ENCODE data around the gene NSRP1. TPM values are rescaled to one million over a fixed set of nuclear protein-coding genes. Genes with fewer than 3 reads are reported as not detected.
"Not testable (repeated sequence)": the region's sequence is repeated elsewhere in the genome, so short reads cannot be mapped to it uniquely, and the experiment has no call there.

NSRP1 gene
- total RNA-seq, 2 donors from 2014 or later = 19.2 to 22.7 TPM

DNA sequence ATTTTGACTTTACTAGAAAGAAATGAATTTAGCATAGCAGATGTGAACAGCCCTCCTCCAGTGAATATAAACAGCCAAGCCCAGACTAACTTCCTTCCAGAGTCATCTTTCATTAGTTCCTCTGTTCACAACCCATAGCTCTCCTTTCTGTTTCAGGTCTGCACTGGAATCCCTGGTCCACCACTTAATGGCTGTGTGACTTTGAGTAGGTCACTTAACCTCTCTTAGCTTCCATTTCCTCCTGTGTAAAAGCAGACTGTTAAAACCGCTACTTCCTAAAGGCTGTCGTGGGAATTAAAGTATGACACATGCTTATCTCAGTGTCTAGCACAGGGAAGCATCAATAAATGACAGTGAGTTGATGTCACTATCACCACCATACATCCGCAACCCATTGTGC lies 111.4 kb downstream of the NSRP1 start:
- H3K27ac ChIP-seq = no peak overlapping the region
- H3K27me3 ChIP-seq = peaks cover 0 to 3% of the 10 kb centered on the region in 2 donors
- DNase-seq (no peak), ATAC-seq (no peak)
- no peaks in the 10 kb centered on the region for H3K4me1 ChIP-seq
- intact Hi-C loops (cut with DNase I) = no loop called here
- no peak for TF ChIP-seq POLR2A (IDR thresholded peaks at IDR 0.05)
- TF ChIP-seq, protein P1, sequence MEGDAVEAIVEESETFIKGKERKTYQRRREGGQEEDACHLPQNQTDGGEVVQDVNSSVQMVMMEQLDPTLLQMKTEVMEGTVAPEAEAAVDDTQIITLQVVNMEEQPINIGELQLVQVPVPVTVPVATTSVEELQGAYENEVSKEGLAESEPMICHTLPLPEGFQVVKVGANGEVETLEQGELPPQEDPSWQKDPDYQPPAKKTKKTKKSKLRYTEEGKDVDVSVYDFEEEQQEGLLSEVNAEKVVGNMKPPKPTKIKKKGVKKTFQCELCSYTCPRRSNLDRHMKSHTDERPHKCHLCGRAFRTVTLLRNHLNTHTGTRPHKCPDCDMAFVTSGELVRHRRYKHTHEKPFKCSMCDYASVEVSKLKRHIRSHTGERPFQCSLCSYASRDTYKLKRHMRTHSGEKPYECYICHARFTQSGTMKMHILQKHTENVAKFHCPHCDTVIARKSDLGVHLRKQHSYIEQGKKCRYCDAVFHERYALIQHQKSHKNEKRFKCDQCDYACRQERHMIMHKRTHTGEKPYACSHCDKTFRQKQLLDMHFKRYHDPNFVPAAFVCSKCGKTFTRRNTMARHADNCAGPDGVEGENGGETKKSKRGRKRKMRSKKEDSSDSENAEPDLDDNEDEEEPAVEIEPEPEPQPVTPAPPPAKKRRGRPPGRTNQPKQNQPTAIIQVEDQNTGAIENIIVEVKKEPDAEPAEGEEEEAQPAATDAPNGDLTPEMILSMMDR (IDR thresholded peaks at IDR 0.05) = no peak
- WGBS, 2 donors = 84 to 86% methylated on average over 3 of the region's 3 CpGs
- H3K9me3 ChIP-seq = no peaks in the 10 kb centered on the region
- no peaks in the 10 kb centered on the region for H3K36me3 ChIP-seq (replicated peaks in 1 of 2; ENCODE audit: insufficient read depth in 1 of 2, low read depth in 2 of 2)
- no peak overlapping the region for H3K4me3 ChIP-seq

DNA sequence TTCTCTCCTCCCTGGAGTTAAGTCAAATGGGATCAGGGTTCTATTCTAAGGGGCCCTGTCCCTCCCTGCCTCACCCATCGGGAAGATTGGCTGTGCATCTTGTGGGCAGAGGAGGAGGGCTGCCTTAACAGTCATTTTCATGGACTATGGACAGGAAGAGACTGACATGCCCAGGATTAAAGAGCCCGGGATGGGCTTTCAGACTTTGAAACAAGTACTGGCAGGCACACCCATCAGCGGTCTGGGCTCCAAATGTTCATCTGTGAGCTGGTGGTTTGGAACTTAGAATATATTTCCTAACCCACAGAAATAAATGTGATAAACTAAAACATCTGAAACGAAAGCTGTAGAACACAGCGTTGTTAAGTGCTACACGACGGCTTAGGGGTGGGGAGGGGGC lies 112.4 kb downstream of the NSRP1 start:
- Histone ChIP-seq H3K27ac (no peak overlapping the region), H3K36me3 (replicated peaks in 1 of 2; ENCODE audit: insufficient read depth in 1 of 2, low read depth in 2 of 2) (no peaks in the 10 kb centered on the region), H3K4me1 (no peaks in the 10 kb centered on the region), H3K9me3 (no peaks in the 10 kb centered on the region), H3K27me3 (peaks cover 0 to 3% of the 10 kb centered on the region in 2 donors), H3K4me3 (no peak overlapping the region)
- intact Hi-C loops (cut with DNase I) = no loop called here
- WGBS, 2 donors = 56 to 83% methylated on average over 6 to 7 of the region's 7 CpGs
- TF ChIP-seq POLR2A (IDR thresholded peaks at IDR 0.05) = no peak
- TF ChIP-seq, protein P1 (IDR thresholded peaks at IDR 0.05) = no peak
- ATAC-seq (no peak), DNase-seq (no peak)

DNA sequence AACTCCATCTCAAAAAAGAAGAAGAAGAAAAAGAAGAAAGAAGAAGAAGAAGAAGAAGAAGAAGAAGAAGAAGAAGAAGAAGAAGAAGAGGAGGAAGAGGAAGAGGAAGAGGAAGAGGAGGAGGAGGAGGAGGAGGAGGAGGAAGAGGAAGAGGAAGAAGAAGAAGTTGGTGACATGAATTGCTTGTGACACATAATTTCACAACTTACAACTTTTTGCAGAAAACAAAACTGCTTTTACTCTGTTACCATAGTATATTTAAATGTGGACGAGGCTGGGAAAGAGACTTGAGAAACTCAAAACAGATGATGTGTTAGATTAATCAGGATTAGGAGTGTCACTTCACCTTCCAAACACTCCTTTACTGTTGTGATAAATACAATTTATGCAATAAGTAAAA lies 113.4 kb downstream of the NSRP1 start:
- H3K9me3 ChIP-seq; H3K27ac ChIP-seq; H3K4me1 ChIP-seq; H3K4me3 ChIP-seq; H3K36me3 ChIP-seq (replicated peaks in 1 of 2; ENCODE audit: insufficient read depth in 1 of 2, low read depth in 2 of 2); DNase-seq; intact Hi-C loops (cut with DNase I); ATAC-seq; H3K27me3 ChIP-seq: not testable (repeated sequence)
- 63 to 72% methylated on average over 1 of the region's 1 CpG for WGBS, 2 donors

DNA sequence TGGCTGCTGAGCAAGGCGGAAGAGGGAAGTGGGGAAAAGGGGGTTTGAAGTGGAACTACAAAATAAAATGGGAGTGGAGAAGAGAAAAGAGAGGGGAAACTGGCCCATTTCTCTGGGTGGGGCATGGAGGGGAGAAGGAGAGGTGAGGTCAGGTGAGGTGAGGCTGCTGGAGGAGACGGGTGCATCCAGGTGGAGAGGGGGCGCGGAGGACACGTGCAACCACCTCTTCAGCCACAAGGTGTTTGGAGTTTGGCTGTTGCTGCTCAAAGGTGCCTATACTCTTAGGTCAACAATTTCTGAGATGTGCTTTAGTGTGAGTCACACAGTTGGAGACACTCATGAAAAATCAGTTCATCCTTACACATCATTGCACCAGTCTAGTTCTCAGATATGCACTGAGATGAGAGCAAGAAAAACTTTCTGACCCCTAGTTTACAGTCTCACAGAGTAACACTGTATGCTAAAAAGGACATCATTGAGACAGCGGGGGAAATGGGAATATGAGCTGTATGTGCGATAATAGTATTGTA lies 114.0 kb downstream of the NSRP1 start:
- no peak overlapping the region for H3K27ac ChIP-seq
- H3K9me3 ChIP-seq = no peaks in the 10 kb centered on the region
- no peaks in the 10 kb centered on the region for H3K36me3 ChIP-seq (replicated peaks in 1 of 2; ENCODE audit: insufficient read depth in 1 of 2, low read depth in 2 of 2)
- WGBS, 2 donors = 85 to 86% methylated on average over 7 of the region's 7 CpGs
- DNase-seq (no peak), ATAC-seq (no peak)
- intact Hi-C loops (cut with DNase I) = no loop called here
- no peak overlapping the region for H3K4me3 ChIP-seq
- peaks cover 6% of the 10 kb centered on the region for H3K4me1 ChIP-seq
- H3K27me3 ChIP-seq = no peaks in the 10 kb centered on the region
- TF ChIP-seq, protein P1 (IDR thresholded peaks at IDR 0.05) = no peak
- TF ChIP-seq POLR2A (IDR thresholded peaks at IDR 0.05) = no peak

DNA sequence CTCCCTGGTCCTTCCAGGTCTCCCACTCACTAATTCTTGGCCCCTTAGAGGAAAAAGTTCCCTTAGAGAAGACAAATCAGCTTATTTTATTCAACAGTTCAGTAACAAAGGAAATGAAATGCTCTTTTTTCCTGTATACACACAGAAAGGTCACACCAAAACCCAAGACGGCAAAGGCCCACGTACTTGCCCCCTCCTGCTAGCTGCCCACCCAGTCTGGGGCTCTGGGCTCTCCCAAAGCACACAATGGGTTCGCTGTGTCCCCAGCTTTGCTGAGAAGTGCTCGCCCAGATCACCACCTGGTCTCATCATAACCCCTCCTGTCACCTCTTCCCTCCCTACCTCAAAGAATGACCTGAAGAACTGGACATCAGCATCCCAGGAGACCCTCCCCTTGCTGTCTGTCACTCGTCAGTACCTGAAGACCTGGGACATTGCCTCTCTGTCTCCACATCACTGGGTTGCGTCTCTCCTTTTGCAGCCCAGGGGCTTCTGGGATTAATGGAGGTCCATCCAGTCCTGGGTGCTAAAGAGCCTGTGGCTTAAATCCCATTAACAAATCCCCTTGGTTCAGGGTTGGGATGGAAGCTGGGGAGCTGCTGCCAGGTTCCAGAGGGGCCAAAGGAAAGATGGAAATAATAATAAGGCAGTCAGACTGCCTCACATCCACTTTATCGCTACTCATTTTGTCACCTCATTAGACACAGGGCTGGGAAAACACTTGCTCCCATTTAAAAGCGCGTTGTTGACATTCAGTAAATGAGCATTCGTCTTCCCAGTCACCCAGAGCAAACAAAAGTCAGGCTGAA lies 115.6 kb downstream of the NSRP1 start:
- DNase-seq (peak in 1 of 4 donors; percentile 16), ATAC-seq (no peak)
- H3K4me3 ChIP-seq = no peak overlapping the region
- intact Hi-C loops (cut with DNase I) = no loop called here
- no peaks in the 10 kb centered on the region for H3K36me3 ChIP-seq (replicated peaks in 1 of 2; ENCODE audit: insufficient read depth in 1 of 2, low read depth in 2 of 2)
- H3K27me3 ChIP-seq = no peaks in the 10 kb centered on the region
- no peak overlapping the region for H3K27ac ChIP-seq
- H3K9me3 ChIP-seq = no peaks in the 10 kb centered on the region
- WGBS, 2 donors = 51 to 58% methylated on average over 10 of the region's 10 CpGs
- TF ChIP-seq, protein P1 (IDR thresholded peaks at IDR 0.05) = no peak
- no peak for TF ChIP-seq POLR2A (IDR thresholded peaks at IDR 0.05)
- peaks cover 17% of the 10 kb centered on the region for H3K4me1 ChIP-seq
